ENCODE measurements around the gene ELMOD3.
"Not testable (repeated sequence)": the region's sequence is repeated elsewhere in the genome, so short reads cannot be mapped to it uniquely, and the experiment has no call there.

ELMOD3 gene

DNA sequence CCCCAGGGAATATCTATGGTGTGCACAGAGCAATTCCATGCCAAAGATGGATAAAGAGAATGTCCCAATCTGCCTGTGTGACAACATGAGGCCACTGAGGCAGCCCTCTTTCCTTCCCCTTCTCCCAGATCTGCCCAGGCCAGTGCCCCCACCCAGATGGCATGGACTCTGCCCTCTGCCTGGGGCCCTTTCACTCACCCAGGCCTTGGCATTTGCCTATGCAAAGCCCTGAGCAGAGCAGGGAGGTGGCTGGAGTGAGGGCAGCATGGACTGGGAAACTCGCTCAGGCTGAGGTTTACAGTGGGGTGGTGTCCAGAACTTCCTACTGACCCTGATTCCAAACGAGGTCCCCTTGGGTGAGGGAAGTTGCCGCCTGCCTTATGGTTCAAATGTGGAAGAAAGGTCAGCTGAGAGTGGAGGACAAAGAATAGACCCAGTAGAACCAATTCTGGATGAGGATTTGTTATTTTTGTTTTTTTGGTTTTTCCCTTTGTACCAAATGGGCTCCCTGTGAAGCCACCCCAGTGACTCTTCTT, 72.8 kb downstream of the ELMOD3 start:
- DNase-seq (ENCODE audit: low spot score) = no peak

- DNase-seq (ENCODE audit: low spot score) = no peak
Measured at GRCh38 chr2:85428343-85428881, 73.8 kb downstream of the ELMOD3 start.

GRCh38 chr2:85429213-85429923, 74.8 kb downstream of the ELMOD3 start:
- DNase-seq (ENCODE audit: low spot score) = no peak

DNA sequence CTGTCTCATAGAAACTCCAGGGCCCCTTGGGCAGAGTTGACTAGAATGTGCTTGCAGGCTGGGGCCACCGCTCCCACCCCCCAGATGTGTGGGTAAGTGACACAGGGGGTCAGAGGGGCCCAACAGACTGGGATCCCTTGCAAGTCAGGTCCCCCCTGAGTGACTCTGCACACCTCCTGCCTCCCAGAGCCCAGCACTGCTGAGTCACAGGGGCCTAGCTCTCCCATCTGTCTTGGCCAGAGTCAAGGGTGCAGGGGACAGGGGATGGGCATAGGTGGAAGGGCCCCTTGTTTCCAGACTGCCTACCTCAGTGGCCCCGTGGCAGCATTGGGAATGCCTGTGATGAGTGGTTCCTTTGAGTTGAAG, 75.3 kb downstream of the ELMOD3 start:
- DNase-seq (ENCODE audit: low spot score) = no peak

- DNase-seq (ENCODE audit: low spot score) = no peak
Measured at GRCh38 chr2:85430752-85431569, 76.4 kb downstream of the ELMOD3 start.

- no peak for DNase-seq (ENCODE audit: low spot score)
Measured at GRCh38 chr2:85431570-85432205, 77.1 kb downstream of the ELMOD3 start.

GRCh38 chr2:85433511-85434089, 79.0 kb downstream of the ELMOD3 start:
- no peak for DNase-seq (ENCODE audit: low spot score)

DNA sequence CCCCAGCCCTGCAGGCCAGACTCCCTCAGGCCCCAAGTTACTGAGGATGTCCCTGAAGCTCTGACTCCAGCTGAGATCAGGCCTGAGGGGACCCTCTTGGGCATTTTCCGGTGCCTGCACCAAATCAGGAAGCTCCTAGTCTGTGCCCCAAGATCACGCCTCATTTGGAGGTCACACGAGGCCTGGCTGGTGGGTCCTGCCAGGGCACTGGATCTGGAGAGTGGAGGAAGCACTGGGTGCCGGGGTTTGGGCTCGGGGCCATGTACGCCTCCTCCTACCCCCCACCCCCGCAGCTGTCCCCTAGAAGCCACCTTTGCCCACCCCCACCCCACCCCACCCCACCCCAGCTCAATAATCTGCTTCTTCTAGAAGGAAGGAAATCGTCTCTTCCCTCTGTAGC, 80.1 kb downstream of the ELMOD3 start:
- DNase-seq (ENCODE audit: low spot score) = no peak

DNA sequence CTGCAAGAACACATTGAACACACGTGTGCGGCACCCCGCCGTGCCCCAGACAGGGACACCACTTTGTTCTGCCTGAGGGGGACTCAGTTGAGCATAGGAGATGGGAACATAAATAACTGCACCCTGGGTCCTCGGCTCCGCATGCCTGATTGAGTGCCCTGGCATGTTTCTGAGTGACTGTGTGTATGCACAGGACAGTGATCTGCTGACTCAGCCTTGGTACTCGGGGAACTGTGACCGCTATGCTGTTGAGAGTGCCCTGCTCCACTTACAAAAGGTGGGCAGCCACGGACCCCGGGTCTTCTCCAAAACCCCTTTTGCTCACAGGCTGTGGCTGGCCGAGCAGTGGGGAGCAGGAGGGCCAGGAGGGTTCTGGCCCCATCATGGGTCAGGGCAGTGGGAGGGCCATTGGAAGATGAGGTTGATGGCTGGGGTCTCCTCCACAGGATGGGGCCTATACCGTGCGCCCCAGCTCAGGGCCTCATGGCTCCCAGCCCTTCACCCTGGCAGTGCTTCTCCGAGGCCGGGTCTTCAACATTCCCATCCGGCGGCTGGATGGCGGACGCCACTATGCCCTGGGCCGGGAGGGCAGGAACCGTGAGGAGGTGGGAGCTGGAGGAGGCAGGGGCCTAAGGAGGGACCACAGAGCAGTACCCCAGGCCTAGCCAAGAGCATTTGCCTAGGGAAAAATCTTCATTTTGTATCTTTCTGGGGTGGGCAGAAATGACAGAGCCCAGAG, 80.8 kb downstream of the ELMOD3 start:
- DNase-seq (ENCODE audit: low spot score) = no peak

GRCh38 chr2:85435981-85436835, 81.6 kb downstream of the ELMOD3 start:
- no peak for DNase-seq (ENCODE audit: low spot score)

GRCh38 chr2:85436836-85437487, 82.4 kb downstream of the ELMOD3 start:
- no peak for DNase-seq (ENCODE audit: low spot score)

DNA sequence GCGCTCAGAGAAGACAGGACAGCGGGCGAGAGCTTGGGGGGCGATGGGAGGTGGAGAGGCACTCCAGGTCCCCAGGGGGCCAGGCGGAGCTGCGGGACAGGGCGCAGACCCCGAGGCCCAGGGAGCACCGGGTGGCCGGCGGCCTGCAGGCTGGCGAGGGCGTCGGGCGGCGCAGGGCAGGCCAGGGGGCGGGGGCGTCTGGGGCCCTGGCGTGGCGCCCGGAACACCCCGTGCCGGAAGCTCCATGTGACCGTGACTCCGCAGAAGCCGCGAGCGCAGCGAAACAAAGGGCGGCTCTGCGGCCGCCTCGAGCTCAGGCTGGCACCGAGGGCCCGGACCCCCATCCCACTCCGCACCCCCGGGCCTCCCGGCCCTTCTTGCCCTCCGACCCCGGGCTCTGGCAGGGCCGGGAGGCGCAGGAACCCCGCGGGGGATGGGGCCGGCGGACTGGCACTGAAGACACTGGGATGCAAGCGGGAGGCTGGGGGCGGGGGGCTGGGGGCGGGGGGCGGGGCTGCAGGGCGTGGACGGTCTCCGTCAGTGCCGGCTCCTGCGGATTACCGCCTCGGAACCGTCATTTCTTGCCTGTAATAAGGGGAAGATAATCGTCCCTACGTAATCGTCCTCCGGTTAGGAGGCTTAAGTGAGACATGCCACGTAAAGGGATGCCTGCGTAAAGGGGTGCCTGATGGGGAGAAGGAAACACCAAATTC, 83.1 kb downstream of the ELMOD3 start:
- peak; percentile 94 for DNase-seq (ENCODE audit: low spot score)

GRCh38 chr2:85438201-85439024, 83.8 kb downstream of the ELMOD3 start:
- peak; percentile 54 for DNase-seq (ENCODE audit: low spot score)

- no peak for DNase-seq (ENCODE audit: low spot score)
Measured at GRCh38 chr2:85439025-85439472, 84.5 kb downstream of the ELMOD3 start.

DNA sequence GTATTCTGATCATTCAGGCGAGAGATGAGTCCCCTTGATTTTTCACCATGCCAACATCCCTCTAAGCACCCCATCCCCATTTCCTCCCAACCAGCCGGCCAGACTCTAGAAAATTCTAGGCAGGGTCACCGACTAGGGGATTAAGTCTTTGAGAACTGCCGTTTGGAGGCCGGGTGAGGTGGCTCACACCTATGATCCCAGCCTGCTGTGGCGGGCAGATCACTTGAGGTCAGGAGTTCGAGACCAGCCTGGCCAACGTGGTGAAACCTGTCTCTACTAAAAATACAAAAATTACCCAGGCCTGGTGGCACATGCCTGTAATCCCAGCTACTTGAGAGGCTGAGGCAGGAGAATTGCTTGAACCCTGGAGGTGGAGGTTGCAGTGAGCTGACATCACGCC, 85.0 kb downstream of the ELMOD3 start:
- DNase-seq (ENCODE audit: low spot score) = not testable (repeated sequence)

DNA sequence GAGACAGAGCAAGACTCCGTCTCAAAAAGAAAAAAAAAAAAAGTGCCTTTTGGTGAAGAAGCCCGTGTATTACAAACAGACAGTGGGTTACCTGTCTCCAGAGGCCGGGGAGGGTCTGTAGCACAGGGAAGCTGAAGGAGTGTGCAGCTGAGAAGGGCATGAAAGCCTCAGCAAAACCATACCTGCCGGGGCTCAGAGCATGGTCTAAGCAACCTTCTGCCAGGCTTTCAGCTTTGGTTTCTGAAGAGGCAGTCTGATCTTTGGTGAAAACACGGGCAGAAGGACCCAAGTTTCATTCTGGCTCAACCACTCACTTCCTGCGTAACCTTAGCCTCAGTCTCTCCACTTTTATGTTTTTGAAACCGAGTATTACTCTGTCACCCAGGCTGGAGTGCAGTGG, 85.4 kb downstream of the ELMOD3 start:
- no peak for DNase-seq (ENCODE audit: low spot score)

GRCh38 chr2:85440729-85441128, 86.2 kb downstream of the ELMOD3 start:
- no peak for DNase-seq (ENCODE audit: low spot score)
